ENCODE results near the gene TRIM38. TPM values are rescaled to one million over a fixed set of nuclear protein-coding genes. Genes with fewer than 3 reads are reported as not detected.
"Not testable (repeated sequence)": the region's sequence is repeated elsewhere in the genome, so short reads cannot be mapped to it uniquely, and the experiment has no call there.

Gene TRIM38, protein sequence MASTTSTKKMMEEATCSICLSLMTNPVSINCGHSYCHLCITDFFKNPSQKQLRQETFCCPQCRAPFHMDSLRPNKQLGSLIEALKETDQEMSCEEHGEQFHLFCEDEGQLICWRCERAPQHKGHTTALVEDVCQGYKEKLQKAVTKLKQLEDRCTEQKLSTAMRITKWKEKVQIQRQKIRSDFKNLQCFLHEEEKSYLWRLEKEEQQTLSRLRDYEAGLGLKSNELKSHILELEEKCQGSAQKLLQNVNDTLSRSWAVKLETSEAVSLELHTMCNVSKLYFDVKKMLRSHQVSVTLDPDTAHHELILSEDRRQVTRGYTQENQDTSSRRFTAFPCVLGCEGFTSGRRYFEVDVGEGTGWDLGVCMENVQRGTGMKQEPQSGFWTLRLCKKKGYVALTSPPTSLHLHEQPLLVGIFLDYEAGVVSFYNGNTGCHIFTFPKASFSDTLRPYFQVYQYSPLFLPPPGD
- total RNA-seq, result 0.47 TPM

DNA sequence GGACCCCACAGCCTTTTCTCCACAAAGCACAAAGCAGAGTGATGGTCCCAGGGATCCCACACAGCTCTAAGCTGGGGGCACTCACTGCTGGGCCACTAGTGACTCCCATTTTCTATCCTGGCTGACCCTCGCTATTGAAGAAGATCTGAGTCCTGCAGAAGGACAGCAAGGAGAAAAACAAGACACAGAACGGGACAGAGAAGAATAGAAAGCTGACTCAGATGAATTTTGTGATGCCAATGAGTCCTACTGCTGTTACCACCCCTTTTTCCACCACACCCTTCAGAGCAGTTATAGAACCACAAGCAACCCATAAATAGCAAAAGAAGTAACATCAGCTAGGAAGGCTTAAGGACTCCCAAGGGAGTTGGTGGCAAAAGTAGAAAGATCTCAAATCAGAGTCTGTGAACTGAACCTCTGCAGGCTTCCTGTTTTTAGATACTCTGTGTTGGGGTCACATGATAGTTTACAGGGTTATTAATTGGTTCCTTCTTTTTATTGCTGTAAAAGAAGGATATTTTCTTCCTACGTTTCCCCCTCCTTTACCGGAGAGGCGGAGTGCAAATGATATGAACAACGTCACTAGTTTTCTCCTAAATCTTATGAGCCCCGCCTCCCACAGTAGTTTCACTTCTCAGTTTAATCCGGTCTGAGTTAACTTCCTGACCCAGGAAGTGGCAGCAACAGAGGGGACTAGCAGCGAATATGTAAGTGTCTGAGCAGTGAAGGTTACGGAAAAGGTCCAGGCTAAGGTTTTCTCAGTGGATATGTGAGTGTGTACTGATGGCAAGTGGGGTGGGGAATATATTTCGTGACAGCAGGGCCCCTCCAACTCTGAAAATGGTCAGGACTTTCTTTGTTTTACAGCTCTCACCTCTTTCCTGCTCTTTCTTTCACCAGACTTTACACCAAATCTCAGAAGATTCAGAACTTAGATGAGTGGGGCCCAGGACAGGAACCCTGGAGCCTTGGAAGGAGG lies at the start of gene TRIM38:
Gene TRIM38, plus strand, starts transcription at position 654 of the 979 bp plus-strand sequence. CDS start 3,721 bp downstream, outside the sequence.
- no peak for DNase-seq

DNA sequence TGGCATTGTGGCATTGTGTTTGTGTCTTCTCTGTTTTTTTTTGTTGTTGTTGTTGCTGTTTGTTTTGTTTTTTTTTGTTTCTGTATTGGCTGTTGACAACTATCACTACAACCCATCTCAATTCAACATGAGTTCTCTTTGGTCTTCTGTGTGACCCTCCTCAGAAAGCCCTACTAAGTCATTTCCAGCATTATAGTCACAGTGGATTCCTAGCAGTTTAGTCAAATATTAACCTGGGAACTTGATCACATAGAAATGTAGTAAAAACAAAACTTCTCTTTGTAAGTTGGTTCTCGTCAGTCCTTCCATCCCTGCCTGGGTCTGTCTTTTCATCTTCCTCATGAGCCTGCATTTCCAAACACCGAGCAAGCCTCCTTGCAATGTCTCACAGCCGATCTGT lies 48.9 kb upstream of the TRIM38 start:
- DNase-seq, result no peak

DNA sequence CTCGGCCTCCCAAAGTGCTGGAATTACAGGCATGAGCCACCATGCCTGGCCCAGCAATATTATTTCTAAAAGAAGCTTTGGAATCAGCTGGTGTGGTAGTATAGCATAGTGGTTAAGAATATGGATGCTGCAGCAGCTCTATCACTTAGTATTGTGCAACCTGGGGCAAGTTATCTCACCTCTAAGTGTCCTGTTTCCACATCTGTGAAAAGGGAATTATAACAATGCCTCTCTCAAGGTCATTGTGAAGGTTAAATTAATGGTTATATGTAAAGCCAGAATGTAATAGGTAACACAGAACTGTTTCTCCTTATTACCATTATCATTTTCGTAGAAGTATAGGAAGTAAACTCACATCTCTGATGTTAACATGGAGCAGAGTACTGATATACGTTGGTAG lies 46.3 kb upstream of the TRIM38 start:
- no peak for DNase-seq

DNA sequence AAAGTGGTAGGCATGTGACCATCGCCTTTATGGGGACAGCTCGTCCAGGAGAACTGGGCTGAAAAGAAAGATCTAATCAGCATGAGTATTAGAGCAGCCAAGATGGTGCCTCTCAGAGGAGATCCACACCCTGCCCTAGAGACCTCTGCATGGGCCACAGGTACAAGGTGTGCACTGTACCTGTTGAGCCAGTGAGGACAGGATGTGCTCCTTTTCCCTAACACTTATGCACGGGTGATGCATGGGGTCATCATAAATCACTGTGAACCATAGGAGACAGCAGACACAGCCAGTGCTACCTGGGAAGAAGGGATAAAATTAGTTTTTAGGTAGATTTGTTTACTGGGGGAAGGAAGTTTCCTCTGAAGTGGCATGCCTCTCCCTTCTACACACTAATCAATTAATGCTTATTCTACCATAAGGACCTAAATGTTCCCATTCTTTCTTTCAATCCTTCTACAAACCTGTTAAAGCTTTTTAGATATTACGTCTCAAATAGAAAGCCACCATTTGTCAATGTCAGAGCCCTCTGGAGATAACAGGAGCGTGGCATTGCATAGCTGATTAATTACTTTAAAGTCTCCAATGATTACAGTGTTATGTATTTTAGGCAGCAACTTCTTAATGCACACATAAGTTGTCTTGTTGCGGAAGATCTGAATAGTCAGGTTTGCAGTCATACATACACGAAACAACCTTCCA lies 45.7 kb upstream of the TRIM38 start:
- no peak for DNase-seq

DNA sequence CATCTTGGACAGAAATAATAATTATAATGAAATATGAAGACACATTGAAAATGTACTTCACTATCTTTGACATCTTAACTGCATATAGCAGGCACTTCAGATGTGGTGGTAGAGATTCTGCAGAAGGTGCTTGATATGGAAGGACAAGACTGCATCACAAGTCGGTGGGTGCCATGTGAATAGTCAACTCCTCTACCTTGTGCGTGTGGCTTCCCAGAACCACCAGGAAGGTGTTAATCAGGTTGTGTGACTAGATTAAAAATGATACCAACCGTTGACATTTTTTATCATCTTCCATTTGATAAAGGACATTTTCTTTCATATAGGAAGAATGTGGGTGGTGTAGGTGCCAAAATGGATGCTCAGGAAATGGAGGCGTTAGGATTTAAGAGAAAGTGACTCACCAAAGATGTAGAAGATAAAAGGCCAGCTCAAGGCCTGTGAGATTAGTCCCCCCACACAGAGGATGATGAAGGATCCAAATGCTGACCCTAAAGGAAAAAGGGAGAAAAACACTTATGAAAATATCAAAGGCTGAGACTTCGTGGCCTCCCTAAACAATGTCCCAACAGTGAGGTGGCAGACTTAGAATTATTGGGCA lies 44.4 kb upstream of the TRIM38 start:
- DNase-seq, result no peak

DNA sequence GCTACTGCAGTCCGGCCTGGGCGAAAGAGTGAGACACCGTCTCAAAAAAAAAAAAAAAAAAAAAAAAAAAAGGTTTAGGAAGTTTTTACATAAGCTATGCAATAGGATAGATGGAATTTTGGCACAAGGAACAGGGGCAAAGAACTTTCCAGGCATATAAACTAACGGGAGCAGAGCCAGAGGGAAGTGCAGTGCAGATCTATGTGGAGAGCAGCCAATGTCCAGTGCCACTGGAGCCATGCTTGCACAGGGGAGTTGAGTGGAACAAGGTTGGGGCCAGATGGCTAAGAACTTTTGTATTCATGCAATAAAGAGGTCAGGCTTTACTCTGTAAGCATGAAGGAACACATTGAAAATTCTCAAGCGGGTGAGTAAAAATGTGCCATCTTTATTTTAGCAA lies 42.9 kb upstream of the TRIM38 start:
- DNase-seq, result no peak

DNA sequence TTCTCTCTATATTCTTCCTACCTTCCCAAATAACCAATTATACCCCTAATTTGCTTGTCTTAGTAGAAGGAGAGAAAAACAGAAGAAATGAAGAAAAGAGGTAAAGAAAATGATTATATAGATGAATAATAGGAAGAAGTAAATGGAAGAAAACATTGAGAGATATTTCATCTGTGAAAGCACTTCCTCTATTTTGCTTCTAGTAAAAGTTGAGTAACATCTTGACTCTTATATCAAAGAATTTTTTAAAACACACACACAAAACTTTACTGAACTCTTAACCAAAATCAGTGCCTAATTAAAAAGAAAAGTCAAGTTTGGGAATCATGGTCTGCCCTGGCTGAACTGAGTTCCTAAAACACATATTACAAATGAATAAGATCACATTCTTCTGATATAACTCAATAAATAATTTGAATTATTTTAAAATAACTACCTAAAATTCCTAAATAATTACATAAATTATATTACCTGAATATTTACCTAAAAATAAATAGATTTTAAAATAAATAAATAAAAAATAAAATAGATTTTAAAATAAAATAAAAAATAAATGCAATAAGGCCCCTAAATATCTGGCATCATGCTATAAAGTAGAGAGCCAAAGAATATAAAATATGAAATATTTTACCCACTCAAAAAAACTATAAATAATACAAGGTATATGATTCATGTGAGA lies 40.9 kb upstream of the TRIM38 start:
- no peak for DNase-seq

DNA sequence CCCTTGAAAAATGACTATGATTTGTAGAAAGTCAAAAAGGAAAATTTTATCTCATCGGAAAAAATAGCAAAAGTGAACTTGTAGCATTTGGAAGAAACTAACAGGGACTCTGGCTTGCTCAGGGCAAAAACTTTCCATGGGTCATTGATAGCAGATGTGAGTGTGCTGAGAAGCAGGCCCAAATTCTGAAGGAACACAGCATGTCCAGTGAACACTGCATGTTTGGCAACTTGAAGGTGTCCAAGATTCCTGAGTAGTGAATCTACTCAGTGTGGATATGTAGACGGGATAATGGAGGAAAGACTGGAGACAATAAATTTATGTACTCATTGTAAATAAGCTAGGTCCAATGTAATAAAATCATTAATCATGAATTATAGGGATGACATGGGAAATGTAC lies 40.3 kb upstream of the TRIM38 start:
- no peak for DNase-seq

DNA sequence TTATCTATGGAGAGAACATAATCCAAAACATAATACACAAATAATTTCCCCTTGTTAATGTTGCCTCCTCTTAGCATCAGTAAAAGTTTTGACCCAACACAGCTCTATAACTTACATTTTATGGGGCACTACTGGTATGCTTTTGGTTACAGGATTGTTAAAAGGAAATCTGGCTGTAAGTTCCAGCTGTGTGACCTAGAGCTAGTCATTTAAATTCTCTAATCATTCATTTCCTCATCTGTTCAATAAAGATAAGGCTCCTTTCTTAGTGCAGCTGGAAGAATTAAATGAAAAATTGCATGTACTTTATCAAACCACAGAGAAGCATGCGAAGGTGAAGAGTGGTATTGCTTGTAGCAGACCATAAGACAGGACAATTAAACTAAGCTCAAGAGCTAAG lies 36.7 kb upstream of the TRIM38 start:
- no peak for DNase-seq

DNA sequence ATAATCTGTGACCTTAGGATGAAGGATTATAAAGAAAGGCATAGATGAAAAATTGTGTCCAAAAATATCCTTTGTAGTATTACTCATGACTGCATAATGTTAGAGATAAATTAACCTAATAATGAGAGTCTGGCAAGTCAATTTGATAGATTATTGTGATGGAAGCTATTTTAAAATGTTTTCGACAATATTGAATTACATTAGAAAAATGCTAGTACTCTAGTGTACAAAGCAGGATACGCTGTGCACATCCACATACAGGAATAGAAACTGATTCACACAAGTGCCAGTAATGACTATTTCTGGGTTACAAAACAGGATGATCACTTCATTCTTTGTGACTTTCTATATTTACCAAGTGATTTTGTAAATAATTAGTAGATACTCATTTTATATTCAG lies 35.4 kb upstream of the TRIM38 start:
- DNase-seq, result no peak

DNA sequence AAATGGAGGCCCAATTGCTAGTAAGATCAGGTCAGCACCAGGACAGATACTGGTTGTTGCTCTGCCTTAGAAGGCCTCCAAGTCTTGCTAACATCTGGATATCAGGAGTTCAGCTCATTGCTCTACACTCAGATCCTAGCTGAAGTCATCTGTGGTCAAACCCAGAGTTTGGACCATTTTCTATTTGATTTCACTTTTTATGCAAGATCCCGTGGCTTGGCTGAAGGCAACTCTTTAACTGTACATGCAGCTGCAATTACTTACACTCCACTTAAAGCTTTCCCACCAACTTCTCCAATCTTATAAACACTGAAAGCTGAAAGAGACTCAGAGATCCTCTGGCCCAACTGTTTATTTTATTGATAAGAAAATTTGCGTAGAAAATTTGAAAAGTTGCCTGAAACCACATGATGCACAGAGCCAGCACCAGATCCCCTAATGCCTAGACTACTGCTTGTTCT lies 34.8 kb upstream of the TRIM38 start:
- no peak for DNase-seq

DNA sequence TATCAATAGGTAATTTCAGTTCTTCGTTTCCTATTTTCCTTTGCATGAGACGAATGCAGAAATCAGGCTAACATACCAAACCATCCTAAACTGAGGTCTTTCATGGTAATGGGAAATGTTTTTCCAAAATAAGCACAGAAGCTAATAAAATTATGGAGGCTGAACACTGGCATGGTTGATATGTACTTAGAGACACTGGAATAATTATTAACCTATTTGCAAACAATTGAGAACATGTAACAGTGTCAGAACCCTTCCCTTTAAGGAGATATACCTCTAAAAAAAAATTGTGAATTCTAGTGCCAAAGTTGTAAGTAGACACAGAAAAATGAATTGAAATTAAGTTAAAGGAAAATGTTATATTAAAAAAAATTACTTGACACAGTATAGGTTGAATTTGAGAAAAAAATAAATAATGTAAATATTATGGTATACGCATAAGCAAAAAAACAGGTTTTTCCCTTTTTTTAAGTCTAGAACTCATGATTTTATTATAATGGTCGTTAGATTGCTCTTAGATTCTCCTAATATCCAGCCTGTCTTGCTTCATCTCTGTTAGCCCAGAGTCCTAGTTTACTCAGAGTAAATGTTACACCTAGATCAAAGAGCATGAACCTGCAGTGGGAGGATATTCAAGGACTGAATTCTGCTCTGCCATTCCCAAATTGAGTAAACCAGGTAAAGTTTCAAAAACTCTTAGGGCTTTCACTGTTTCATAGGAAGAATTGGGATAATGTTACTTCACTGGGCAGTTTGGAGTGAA lies 33.9 kb upstream of the TRIM38 start:
- no peak for DNase-seq

DNA sequence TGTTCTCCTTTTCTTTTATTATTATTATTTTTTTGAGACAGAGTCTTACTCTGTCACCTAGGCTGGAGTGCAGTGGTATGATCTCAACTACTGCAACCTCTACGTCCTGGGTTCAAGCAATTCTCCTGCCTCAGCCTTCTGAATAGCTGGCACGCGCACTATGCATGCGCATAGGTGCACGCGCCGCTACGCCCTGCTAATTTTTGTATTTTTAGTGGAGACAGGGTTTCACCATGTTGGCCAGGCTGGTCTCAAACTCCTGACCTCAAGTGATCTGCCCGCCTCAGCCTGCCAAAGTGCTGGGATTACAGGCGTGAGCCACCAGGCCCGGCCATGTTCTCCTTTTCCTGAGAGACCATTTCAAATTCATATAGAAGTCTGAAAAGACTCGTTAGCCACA lies 32.8 kb upstream of the TRIM38 start:
- not testable (repeated sequence) for DNase-seq

DNA sequence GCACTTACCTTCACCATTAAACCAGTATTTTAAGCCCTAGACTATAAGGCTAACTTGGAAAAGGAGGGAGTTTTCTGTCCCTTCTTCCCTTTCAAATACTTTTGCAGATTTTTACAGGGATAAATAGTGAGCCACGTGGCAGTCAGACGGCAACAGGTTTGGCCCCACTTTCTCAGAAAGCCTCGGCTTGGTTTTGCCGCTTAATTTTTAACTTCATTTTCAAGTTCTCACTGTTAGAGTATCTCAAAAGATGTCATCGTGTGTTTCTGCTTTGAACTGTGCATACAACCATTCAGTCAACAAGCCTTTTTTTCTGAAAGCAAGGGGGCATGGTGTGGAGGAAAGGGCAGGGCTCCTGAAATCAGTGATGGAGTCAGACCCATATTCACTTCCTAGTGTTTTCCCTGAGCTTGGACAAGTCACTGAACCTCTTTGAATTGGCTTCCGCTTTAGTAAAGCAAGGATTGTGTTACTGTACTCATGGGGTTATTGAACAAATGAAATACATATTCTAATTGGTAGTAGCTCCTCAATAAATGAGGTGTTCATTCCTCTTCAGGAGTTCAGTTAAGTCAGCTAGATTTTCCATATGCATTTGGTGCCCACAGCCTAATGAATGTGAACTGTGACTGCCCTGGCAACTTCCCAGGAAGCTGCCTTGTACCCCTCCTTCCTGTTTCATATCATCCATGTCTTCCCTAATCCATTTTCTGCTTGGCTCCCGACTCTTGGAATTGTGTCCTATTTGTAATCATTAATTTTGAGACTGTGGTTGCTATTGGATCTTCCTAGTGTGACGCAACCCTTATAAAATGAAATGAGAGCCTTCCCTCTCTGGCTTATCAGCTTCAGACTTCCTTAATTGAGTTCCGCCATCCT lies 31.8 kb upstream of the TRIM38 start, which contains the start of gene SLC17A2:
Gene SLC17A2, minus strand, starts transcription at position 160 of the 879 bp plus-strand sequence. CDS start 4,895 bp downstream, outside the sequence.
- no peak for DNase-seq

DNA sequence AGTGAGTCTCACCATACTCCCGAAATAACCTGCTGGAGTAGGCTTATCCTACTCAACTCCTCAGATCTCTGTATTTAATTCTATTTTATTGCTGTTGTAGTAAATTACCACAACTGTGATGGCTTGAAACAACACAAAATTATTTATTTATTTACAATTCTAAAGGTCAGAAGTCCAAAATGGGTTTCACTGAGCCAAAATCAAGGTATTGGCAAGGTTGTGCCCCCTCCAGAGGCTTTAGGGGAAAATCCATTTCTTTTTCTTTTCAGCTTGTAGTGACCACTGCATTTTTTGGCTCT lies 31.2 kb upstream of the TRIM38 start:
- no peak for DNase-seq

DNA sequence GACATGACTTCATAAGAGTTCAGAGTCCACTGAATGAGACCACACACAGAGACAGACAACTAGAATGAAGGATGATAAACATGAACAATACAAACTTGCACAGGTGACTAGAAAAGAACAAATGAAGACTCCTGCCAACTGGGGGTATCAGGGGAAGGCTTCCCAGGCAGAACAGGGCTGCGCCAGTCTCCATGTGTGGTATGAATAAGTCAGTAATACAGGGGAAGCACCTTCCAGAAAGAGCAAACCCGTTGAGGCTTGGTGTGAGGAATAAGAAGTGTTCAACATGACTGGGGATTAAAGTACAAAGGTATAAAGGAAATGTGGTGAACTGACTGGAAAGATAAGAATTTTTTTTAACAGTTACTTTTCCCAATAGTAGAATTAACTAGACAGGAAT lies 28.4 kb upstream of the TRIM38 start:
- no peak for DNase-seq

DNA sequence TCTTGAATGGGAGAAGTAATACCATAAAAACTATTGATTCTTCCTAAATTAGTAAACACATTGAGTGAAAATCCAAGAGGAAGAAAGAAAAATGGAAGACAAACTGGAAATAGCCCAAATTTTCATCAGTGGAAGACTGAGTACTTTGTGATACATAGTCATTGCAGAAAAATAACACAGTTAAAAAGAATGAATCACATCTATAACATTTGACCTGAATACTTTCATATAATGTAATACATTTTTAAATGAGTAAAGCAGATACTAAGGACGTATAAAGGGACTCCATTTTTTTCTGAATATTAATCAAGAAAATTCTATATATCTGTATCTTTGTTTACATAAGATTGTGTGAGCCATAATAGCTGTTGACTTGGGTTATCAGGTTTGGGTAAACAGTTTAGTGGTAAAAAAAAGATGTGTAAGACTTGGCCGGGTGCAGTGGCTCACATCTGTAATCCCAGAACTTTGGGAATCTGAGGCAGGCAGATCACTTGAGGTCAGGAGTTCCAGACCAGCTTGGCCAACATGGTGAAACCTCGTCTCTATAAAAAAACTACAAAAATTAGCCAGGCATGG lies 27.8 kb upstream of the TRIM38 start:
- no peak for DNase-seq

DNA sequence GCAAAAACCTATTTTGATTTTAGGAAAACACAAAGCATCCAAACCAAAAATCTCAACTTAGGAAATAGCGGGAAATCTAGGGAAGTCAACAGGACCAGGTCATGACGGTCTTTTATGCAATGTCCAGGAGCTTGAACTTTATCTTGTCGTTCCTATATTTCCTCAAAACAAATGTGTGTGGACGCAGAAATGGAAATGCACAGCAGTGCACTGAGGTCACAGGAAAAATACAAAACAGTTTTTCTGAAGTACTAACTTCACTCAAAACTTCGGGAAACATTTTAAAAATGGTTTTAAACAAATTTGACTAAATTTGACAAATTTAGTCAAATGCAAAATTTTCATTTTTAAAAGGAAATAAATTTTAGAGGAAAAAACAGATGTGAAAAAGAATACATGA lies 26.6 kb upstream of the TRIM38 start:
- no peak for DNase-seq

DNA sequence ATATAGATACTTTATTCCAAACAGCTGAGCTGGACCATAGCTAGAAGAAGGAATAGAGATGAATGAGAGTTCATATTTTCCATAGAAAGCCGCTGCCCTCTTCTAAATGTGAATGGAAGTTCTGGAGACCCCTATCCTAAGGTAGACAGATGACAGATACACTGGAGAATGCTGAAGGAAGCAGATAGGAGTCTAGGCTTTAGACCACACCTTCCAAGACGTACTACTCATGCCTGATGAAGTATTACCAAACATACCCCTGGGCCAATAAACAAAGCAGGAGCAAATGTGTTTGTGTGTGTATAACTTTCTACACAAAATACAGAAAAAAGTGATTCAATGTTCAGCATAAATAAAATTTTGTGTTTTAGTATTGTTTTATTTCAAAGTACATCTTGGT lies 23.0 kb upstream of the TRIM38 start:
- no peak for DNase-seq

Measured in occipital lobe (tissue), 2 donors.